GM21529 (cell line): ENCODE results near the gene CCIN.

ENCODE experiments used
- ATAC-seq: cut with Tn5 transposase; IDR thresholded peaks from one replicate; pipeline ENCODE4 v1.9.1; 2021; ENCODE audit not compliant: unreplicated experiment

Gene CCIN

GRCh38 chr9:36189976-36190375, 20.8 kb downstream of the CCIN start:
- no peak for ATAC-seq

- peak; percentile 98 for ATAC-seq
Observed at GRCh38 chr9:36190388-36191289, 21.5 kb downstream of the CCIN start, which contains the start of gene CLTA. TSS of gene CLTA (plus strand) at chr9:36190921. CDS start at chr9:36191057, 136 bp downstream.

- peak; percentile 12 for ATAC-seq
Observed at GRCh38 chr9:36191290-36191645, 22.1 kb downstream of the CCIN start.

- no peak for ATAC-seq
Observed at GRCh38 chr9:36191686-36192085, 22.5 kb downstream of the CCIN start.

- ATAC-seq = no peak
Observed at GRCh38 chr9:36192196-36192595, 23.0 kb downstream of the CCIN start.

GRCh38 chr9:36193023-36193422, 23.8 kb downstream of the CCIN start:
- no peak for ATAC-seq

GRCh38 chr9:36194326-36195000, 25.3 kb downstream of the CCIN start:
- no peak for ATAC-seq

- ATAC-seq = no peak
Observed at GRCh38 chr9:36204906-36205547, 35.8 kb downstream of the CCIN start.

- no peak for ATAC-seq
Observed at GRCh38 chr9:36207016-36207415, 37.8 kb downstream of the CCIN start.

GRCh38 chr9:36207546-36208012, 38.4 kb downstream of the CCIN start:
- ATAC-seq = no peak

- ATAC-seq = no peak
Observed at GRCh38 chr9:36208521-36209253, 39.5 kb downstream of the CCIN start.

GRCh38 chr9:36210722-36211121, 41.5 kb downstream of the CCIN start:
- ATAC-seq = no peak

GRCh38 chr9:36211510-36211909, 42.3 kb downstream of the CCIN start:
- no peak for ATAC-seq

GRCh38 chr9:36213387-36213786, 44.2 kb downstream of the CCIN start:
- ATAC-seq = no peak

GRCh38 chr9:36213989-36214388, 44.8 kb downstream of the CCIN start:
- no peak for ATAC-seq

GRCh38 chr9:36214571-36214970, 45.4 kb downstream of the CCIN start:
- ATAC-seq = no peak

- no peak for ATAC-seq
Observed at GRCh38 chr9:36217256-36217968, 48.2 kb downstream of the CCIN start.

- no peak for ATAC-seq
Observed at GRCh38 chr9:36218011-36218410, 48.8 kb downstream of the CCIN start.

GRCh38 chr9:36218411-36218901, 49.3 kb downstream of the CCIN start:
- no peak for ATAC-seq
